HG03439 (cell line): ENCODE data around the gene POLR2I.
A peak's percentile ranks its signal among the peaks of the same experiment; 100 is the strongest.

Experiments
- ATAC-seq: cut with Tn5 transposase; IDR thresholded peaks from one replicate; pipeline ENCODE4 v1.9.1; 2021; ENCODE audit warnings: mild to moderate bottlenecking, moderate library complexity; ENCODE audit not compliant: unreplicated experiment

POLR2I gene

GRCh38 chr19:36114721-36115452 lies at the start of gene POLR2I:
POLR2I (minus strand) TSS chr19:36114875; CDS start chr19:36114856, 19 bp downstream.
- ATAC-seq, result peak; percentile 78

DNA sequence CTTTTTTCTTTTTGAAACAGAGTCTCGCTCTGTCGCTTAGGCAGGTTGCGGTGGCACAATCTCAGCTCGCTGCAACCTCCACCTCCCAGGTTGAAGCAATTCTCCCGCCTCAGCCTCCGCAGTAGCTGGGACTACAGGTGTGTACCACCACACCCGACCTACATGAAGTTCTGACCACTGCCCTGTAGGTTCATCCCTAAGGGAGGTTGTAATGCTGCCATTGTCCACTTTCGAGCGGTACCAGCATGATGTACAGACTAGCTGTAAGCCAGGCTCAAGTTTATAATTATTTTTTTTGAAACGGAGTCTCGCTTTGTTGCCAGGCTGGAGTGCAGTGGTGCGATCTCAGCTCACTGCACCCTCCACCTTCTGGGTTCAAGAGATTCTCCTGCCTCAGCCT lies 49.1 kb upstream of the POLR2I start:
- no peak for ATAC-seq

DNA sequence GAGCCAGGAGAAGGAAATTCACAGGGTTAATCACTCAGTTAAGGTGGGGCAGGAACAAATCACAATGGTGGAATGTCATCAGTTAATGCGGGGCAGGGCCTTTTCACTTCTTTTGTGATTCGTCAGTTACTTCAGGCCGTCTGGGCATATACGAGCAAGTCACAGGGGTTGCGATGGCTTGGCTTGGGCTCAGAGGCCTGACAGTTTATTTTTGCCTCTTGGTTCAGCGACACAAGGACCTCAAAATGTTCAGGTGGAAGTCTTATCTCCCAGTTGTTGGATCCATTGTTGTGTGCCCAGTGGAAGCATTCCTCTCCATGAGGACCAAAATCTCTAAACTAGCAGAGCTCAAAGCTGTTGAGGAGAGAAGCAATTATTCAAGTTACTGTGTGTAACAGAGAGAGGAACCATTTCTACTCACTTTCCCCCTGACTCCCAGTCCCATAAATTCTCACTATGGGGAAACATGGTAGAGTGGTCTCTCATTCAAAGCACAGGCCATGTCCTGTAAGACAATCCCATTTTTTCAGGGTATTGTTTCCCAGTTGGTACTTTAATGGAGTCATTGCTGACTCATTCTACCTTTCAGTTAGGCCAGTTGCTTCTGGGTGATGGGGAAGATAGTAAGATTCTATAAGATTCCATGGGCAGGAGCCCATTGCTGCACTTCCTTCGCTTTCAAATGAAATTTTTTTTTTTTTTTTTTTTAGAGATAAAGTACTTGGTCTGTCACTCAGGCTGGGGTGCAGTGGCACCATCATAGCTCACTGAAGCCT lies 46.3 kb upstream of the POLR2I start:
- no peak for ATAC-seq

- ATAC-seq, result no peak
Measured at GRCh38 chr19:36153126-36153525, 38.5 kb upstream of the POLR2I start.

- no peak for ATAC-seq
Measured at GRCh38 chr19:36152352-36153091, 37.8 kb upstream of the POLR2I start, which contains the start of gene COX7A1. COX7A1 (minus strand) TSS chr19:36152447; CDS start chr19:36152407, 40 bp downstream.

- no peak for ATAC-seq
Measured at GRCh38 chr19:36152019-36152351, 37.3 kb upstream of the POLR2I start.

- ATAC-seq, result no peak
Measured at GRCh38 chr19:36151144-36152018, 36.7 kb upstream of the POLR2I start.

- ATAC-seq, result no peak
Measured at GRCh38 chr19:36150586-36150985, 35.9 kb upstream of the POLR2I start.

- ATAC-seq, result no peak
Measured at GRCh38 chr19:36149673-36150406, 35.2 kb upstream of the POLR2I start.

GRCh38 chr19:36144624-36145023 lies 29.9 kb upstream of the POLR2I start:
- no peak for ATAC-seq

DNA sequence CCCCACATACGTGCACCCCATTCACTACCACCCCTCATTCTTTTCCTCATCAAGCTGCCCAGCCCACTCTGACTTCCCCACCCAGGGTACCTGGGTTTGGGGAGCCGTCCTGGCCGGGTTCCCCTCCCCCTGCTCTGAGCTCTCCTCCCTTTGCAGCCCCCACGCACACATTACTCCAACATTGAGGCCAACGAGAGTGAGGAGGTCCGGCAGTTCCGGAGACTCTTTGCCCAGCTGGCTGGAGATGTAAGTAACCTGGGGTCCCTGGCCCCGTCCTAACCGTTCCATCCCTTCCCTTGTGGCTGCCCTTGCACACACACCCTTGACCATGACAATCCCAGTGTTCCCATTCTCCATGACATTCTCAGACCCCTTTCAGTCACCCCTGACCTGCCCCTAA lies 27.8 kb upstream of the POLR2I start:
- ATAC-seq, result no peak

DNA sequence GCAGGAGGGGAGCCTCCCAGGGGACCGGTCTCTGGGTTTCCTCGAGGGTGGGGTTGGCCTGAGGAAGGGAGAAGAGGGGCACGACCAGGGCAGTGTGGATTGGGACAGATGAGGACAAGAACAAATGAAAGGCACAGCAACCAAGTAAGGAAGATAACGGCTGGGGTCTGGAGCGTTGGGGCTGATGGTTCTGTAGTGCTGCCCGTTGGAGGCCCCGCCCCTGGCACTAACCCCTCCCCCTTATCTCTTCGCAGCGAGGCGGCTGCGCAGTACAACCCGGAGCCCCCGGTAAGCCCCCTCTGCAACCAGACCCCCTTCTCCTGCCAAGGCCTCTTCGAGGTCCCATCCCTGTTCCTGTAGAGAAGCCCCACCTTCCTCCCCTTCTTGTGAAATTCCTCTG lies 27.4 kb upstream of the POLR2I start:
- no peak for ATAC-seq

GRCh38 chr19:36141039-36141927 lies 26.6 kb upstream of the POLR2I start:
- ATAC-seq, result peak; percentile 45

DNA sequence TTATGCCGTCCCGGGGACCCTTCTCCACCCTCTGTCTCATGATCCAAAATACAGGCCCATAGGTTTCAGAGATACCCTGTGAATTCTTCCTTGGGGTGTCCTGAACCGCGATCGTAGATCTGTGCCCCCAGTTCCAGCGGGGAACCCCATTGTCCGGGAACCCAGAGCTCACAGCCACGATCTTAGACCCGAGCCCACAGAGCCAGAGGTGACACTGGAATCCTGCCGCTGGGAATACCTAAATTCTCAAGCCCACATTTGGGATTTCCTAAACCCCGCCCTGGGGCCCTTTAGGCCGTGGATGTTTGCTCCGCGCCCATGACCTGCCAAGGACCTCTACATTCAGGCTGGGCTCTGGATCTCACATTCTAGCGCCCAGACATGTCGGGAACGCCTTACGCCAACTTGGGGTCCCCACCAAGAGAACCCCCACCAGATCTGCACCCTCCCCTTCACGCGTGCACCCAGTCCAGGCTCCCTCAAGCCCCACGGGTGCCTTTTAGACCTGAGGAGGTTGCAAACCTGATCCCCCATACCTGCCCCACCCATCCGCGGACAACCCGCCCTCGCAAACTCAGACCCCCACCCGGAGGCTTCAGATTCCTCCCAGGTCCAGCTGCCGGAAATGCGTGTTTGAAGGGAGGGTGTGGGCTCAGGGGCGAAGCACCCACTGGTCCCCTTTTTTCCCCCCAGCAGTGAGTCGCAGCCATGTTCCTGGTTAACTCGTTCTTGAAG lies 25.8 kb upstream of the POLR2I start:
- no peak for ATAC-seq

DNA sequence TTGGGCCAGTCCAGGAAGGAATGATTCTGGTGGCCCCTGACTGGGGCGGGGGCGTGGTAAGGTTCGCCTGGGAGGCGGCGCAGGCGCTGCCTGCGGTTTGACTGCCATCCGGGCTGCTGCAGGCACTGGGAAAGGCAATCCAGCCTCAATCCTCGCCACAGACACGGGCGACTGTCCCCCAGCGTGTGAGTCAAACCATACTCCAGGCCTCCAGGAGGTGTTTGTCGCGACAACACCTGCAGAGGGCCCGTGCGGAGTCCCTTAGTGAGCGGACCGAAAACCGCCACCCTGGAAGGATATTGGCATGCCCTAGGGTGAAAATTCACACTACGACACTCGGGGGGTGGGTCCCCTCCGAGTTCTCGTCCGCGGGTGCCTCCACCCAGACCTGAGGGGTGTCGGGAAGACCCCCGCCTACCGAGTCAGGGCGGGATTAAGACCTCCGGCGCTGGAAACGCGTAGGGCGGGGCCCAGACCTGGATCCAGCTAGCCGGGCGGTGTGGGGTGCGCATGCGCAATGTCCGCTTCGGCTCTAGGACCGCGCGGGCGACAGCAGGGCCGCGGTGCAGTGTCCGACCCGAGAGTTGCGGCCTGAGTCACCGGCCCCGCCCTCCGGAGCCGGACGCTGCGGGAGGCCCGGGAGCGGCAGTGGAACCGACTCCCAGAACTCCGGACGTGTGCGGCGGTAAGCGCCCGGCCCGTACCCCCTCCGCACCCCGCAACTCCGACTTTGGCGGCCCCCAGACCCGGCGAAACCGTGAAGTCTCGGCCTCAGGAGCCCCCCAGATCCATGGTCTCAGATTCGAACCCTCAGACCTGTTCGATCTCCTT lies 25.0 kb upstream of the POLR2I start, which contains the start of gene CAPNS1:
CAPNS1 (plus strand) TSS at position 594 of the 831 bp plus-strand sequence. CDS start 946 bp downstream, outside the sequence.
- peak; percentile 79 for ATAC-seq

- ATAC-seq, result no peak
Measured at GRCh38 chr19:36139120-36139472, 24.4 kb upstream of the POLR2I start.

- ATAC-seq, result no peak
Measured at GRCh38 chr19:36136964-36137686, 22.4 kb upstream of the POLR2I start.
